ENCODE results near the gene C2CD5.

GRCh38 chr12:22529281-22530060 lies 14.9 kb downstream of the C2CD5 start:
- TF ChIP-seq, protein P1, sequence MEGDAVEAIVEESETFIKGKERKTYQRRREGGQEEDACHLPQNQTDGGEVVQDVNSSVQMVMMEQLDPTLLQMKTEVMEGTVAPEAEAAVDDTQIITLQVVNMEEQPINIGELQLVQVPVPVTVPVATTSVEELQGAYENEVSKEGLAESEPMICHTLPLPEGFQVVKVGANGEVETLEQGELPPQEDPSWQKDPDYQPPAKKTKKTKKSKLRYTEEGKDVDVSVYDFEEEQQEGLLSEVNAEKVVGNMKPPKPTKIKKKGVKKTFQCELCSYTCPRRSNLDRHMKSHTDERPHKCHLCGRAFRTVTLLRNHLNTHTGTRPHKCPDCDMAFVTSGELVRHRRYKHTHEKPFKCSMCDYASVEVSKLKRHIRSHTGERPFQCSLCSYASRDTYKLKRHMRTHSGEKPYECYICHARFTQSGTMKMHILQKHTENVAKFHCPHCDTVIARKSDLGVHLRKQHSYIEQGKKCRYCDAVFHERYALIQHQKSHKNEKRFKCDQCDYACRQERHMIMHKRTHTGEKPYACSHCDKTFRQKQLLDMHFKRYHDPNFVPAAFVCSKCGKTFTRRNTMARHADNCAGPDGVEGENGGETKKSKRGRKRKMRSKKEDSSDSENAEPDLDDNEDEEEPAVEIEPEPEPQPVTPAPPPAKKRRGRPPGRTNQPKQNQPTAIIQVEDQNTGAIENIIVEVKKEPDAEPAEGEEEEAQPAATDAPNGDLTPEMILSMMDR (IDR thresholded peaks at IDR 0.05), result peak; percentile 44; the same call in 1 of the 2 replicates
- TF ChIP-seq REST (IDR thresholded peaks at IDR 0.05; ENCODE audit: insufficient read depth in 1 of 2, low read depth in 2 of 2, low read length in 1 of 2), result no peak
- no peak for TF ChIP-seq TCF7L2 (IDR thresholded peaks at IDR 0.05; ENCODE audit: low read depth, low read length)
- TF ChIP-seq POLR2AphosphoS5 (IDR thresholded peaks at IDR 0.05; ENCODE audit: low read depth, low read length), result no peak
